GM19035 (cell line): ENCODE measurements around the gene CYP4F3.
"Not testable (repeated sequence)": the region's sequence is repeated elsewhere in the genome, so short reads cannot be mapped to it uniquely, and the experiment has no call there.

Source experiments
- ATAC-seq: cut with Tn5 transposase; IDR thresholded peaks from one replicate; pipeline ENCODE4 v1.9.1; 2021; ENCODE audit not compliant: unreplicated experiment

The CYP4F3 gene

DNA sequence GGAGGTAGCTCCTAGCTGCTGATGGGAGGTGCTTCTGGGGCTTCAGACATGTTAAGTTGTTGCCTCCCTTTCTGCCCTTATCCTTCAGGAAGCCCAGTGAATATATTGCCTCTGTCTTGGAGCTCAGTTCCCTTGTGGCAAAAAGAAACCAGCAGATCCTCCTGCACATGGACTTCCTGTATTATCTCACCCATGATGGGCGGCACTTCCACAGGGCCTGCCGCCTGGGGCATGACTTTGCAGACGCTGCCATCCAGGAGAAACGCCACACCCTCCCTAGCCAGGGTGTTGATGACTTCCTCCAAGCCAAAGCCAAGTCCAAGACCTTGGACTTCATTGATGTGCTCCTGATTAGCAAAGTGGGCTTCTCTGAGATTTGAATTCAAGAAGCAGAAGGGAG, 26.2 kb downstream of the CYP4F3 start:
- no peak for ATAC-seq

DNA sequence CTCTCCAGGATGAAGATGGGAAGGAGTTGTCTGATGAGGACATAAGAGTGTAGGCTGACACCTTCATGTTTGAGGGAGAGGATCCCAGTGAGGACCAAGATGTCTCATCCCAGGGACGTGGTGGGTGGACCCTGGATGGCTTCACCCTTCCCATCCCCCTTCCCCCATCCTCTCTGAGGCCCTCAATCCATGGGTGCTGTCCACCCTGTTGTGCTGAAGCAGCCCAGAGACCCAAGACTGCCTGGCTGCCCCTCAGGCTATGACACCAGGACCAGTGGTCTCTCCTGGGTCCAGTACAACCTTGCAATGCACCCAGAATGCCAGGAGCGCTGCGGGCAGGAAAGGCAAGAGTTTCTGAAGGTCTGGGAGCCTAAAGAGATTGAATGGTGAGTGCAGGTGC, 28.7 kb downstream of the CYP4F3 start:
- no peak for ATAC-seq

DNA sequence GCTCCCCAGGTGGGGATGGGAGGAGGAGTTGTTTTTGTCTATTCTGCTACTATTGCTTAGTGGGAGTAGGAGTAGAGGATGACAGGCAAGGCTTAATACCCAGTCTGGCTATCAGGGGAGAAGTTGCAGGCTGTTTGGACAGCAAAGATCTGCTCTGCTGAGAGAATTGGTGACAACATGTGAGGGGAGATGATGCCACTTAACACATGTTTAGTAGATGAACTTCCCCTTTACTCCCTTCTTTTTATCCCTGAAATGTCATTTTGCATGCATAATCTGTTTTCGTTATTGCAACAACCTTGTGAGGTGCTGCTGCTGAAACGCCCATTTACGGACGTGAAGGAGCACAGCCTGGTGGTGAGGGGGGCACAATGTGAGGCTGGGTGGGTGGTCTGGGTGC, 29.2 kb downstream of the CYP4F3 start:
- ATAC-seq: no peak

DNA sequence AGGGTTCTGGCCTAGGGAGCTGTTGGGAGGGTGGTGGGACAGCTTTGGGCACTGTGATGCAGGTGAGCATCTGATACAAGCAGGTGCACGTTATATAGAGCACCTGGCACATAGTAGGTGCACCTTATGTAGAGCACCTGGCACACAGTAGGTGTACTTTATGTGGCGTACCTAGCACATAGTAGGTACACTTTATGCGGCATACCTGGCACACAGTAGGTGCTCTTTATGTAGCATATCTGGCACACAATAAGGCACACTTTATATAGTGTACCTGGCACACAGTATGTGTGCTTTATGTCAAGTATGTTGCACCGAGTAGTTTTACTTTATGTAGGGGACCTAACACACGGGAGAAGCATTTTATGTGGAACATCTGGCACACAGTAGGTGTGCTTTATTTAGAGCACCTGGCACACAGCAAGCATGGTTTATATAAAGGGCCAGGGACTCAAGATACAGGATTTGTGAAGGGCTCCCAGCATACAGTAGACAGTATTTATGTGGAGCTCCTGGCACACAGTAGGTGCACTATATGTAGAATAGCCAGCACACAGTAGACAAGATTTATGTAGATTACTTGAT, 30.6 kb downstream of the CYP4F3 start:
- no peak for ATAC-seq

DNA sequence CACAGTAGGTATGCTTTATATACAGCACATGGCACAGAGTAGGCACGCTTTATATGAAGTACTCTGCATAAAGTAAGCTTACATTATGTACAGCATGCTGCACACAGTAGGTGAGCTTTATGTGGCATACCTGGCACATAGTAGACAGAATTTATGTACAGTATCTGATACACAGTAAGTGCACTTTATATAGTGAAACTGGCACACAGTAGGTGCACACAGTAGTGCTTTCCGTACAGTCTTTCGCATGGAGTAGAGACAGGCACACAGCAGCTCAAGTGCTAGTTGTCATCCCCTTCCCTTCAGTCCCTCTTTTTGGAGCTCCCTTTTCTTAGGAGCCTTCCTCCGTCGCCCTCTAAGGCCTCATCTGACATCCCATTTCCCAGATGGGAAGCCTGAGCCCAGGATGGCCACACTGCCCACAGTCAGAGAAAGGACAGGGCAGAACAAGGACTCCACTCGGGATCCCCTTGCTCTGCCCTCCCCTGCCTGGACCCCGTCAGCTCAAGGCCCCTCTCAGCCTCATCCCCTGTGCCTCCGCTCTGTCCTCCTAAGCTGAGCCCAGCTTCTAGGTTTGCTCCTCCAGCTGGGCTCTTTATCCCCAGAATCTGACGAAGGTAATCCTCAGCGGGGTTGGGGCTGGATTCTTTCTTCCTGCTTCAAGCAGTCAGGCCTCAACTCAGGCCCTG, 31.3 kb downstream of the CYP4F3 start:
- no peak for ATAC-seq

DNA sequence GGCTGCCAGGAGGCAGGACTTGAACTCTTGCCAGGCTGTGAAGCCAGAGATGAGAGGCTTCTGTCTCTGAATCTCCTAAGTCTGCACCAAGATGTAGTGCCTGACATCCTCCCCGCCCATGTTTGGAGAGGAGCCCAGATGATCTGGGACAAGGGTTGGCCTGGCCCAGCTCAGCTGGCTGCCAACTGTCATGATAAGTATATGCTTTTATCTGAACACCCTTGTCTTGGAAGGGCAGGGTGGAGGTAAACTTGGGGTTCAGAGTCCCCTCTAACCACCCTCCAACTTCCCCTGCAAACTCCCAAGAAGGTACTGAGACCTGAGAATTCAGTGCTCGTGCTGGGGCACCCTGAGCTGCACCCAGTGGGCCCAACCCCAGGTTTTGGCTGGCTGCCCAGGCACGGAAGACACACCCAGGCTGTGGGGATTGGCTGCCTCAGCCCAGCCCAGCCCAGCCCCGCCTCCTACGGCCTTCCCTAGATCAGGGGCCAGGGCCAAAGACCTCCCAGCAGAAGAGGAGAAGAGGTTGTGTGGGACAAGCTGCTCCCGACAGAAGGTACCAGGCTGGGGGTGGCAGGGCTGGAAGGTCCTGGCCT, 32.0 kb downstream of the CYP4F3 start, which contains the start of gene CYP4F12:
TSS of gene CYP4F12 (plus strand) at position 508 of the 596 bp plus-strand sequence. CDS start 443 bp downstream, outside the sequence.
- ATAC-seq: no peak

DNA sequence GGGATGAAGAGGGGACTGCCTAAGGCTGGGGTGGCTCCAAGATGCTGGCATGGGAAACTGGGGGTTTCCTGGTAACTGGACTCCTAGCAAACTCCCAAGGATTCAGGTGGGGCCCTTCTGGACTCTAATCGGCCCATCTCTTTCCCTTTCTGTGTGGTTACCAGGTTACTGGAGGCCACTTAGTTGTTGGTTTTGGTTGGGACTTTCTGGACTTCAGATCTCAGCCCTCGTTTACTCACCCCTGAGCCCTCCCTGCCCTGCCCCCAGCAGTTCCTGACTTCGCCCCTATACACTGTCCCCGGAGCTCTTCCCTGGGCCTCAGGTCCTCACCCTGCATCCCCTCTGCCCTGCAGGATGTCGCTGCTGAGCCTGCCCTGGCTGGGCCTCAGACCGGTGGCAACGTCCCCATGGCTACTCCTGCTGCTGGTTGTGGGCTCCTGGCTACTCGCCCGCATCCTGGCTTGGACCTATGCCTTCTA, 32.5 kb downstream of the CYP4F3 start:
- ATAC-seq: no peak

DNA sequence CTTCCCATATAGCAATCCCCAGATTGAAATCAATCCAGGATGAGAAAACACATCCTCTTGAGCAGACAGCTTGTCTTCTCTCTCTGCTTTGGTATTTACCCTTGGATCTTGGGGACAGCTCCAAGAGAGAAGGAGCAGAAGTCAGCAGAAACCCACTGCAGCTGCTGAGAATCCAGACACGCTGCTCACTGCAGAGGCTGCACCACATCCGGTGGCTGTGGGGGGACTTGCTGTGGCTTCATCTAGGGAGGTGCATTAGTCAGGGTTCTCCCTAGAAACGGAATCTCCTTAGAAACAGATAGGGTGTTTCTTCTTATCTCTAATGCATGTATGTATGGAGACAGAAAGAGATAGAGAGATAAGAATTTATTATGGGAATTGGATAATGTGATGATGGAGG, 34.9 kb downstream of the CYP4F3 start:
- ATAC-seq: no peak

DNA sequence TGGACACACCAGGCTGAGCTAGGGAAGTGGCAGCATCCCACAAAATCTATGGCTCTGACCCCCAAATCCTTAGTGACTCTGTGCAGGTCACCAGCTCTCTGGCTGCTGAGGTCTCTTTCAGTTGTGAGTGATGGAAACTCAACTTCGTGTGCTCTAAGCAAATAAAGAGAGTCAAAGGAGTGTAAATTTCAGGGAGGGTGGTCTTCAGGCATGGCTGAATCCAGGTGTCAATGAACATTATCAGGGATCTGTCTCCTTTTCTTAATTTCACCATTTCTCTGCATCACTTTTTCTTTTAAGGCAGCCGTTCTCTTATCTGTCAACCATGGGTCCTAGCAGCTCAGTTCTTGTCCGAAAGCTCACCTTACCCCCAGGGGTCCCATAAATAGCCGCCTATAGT, 38.4 kb downstream of the CYP4F3 start:
- no peak for ATAC-seq

DNA sequence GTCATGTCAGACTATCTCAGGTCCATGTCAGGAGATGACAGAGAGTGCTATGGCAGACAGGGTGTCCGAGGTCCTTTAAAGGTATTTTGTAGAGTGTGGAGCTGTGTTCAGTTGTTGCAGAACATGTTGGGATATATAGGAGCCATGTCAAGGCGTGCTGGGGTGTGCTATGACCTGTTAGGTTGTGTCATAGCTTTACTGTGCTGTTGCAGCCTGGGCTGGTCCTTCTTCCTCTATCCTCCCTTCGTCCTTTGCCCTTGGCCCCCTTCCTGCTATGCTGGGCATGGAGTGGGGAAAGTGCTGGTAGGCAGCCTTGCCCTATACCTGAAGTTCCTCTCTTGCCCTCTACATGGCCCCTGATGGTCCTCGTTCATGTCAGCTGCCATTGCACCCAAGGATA, 39.2 kb downstream of the CYP4F3 start:
- ATAC-seq: not testable (repeated sequence)

DNA sequence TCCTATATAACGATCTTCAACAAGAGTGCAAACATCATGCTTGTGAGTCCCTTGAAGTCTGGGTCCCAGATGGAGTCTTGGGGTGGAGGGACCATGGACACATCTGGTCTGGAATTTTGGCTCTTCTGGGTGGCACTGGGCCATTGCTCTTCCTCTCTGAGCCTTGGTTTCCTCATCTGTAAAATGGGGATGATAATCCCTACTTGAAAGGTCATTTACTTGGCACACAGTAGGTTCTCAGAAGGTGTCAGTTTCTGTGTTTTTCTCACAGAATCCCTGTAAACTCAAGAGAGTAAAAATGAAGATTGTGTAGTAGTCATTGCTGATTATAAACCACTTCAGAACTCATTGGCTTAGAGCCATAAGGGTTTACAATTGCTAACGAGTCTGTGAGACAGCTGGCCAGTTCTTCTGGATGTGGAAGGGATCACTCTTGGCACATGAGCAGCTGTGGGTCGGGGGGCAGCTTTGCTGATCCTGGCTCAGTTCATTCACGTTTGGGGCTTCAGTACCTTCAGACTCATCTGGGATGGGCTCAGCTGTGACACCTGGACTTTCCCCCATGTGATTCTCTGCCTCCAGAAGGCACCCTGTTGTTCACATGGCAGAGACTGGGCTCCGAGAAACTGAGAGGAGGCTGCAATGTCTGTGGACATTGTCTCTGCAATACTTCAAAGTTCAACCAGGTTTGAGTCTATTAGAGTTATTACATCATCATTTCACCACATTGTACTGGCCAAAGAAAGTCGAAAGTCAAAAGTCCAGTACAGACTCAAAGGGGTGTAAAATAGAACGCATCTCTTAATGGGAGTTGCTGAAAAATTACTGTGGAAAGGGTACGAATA, 40.0 kb downstream of the CYP4F3 start:
- no peak for ATAC-seq

DNA sequence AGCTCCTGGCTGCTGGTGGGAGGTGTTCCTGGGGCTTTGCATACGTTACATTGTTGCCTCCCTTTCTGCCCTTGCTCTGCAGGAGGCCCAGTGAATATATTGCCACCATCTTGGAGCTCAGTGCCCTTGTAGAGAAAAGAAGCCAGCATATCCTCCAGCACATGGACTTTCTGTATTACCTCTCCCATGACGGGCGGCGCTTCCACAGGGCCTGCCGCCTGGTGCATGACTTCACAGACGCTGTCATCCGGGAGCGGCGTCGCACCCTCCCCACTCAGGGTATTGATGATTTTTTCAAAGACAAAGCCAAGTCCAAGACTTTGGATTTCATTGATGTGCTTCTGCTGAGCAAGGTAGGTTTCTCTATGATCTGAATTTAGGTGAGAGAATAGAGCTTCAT, 42.7 kb downstream of the CYP4F3 start:
- no peak for ATAC-seq

DNA sequence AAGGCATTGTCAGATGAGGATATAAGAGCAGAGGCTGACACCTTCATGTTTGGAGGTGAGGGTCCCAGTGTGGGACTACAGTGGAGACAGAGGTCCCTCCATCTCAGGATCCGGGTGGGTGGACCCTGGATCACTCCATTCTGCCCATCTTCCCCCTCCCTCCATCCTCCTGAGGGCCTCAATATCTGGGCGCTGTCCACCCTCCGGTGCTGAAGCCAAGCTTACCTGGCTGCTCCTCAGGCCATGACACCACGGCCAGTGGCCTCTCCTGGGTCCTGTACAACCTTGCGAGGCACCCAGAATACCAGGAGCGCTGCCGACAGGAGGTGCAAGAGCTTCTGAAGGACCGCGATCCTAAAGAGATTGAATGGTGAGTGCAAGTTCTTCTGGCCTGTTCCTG, 44.1 kb downstream of the CYP4F3 start:
- no peak for ATAC-seq

DNA sequence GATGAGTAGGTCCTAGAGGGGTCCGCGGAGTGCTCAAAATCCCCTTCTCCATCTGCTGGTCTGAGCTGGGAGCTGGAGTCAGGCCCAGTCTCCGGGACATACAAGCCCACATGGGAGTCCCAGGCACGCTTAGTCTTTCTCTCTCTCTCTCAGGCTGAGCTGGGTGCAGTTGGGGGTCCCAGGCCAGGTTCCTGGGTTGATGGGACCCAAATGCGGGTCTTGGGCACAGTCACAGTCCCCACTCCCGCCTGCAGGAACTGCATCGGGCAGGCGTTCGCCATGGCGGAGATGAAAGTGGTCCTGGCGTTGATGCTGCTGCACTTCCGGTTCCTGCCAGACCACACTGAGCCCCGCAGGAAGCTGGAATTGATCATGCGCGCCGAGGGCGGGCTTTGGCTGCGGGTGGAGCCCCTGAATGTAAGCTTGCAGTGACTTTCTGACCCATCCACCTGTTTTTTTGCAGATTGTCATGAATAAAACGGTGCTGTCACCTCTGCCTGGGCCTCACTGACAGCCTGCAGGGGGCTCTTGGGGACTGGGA, 56.0 kb downstream of the CYP4F3 start:
- ATAC-seq: no peak

DNA sequence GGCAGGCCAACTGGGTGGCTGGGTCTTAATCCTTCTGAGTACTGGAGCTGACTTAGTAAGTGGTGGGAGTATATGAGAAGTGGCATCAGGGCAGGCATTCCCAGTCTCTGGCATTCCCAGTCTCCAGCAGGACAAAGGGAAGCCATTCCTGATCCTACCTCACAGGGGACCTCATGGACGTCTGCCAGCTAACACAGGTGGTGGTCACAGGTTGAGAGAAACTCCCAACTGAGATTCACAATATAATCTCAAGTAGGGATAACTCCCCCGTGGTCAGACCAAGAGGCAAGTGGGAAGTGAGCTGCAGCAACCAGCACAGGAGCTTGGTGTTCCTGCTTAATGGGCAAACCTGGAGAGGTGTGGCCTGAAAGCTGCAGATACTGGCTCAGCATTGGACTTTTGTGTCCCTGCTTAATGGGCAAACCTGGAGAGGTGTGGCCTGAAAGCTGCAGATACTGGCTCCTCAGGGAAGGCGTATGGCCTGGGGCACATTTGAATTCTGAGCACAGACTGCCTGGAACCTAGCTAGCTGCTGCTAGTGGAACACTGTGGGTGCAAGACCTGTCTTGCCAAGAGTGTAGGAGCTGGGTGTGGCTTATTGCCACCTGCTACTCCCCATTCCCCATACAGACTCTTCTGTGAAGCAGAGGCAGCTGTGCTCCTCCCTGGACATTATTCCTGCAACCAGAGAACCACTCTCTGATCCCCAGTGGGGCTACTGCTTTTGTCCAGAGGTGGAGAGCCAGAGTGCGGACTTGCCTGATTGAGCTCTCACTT, 61.2 kb downstream of the CYP4F3 start:
- no peak for ATAC-seq

DNA sequence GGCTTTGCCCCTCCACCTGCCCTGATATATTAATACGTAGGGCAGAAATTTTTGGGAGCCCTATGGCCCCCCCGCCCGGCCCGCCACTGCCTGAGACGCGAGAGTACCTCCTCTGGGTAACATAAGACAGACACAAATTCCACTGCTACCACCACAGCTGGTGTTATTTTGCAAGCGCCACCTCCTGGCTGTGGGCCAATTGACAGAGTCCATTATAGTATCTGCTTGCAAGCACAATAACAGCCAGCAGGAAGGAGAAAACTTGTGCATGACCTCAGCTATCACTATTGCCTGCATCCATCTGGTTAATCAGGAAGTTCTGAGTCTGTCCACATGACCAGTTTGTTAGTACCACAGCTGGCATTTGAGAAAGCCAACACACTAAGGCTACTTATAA, 61.8 kb downstream of the CYP4F3 start:
- no peak for ATAC-seq
